Astrocyte (in vitro differentiated cells and primary cell): ENCODE data around the gene PET100. TPM values are rescaled to one million over a fixed set of nuclear protein-coding genes. Genes with fewer than 3 reads are reported as not detected.
A peak's percentile ranks its signal among the peaks of the same experiment; 100 is the strongest.

ENCODE experiments used
- DNase-seq: peaks from one replicate; pipeline ENCODE4 v3.0.0-alpha.2; 2010; ENCODE audit warnings: low read depth
- FAIRE-seq: peaks from 2 replicates; lab custom pipeline; 2011; peaks lifted over from hg19 to GRCh38; lab: Jason Lieb, UNC
- H2AFZ ChIP-seq: 2 replicates; pipeline ENCODE4 v1.6.0; 2012; ENCODE audit warnings: low read depth, low read length, inconsistent platforms
- H3K27ac ChIP-seq: 2 replicates; pipeline ENCODE4 v1.5.1; 2011; ENCODE audit warnings: low read depth, low read length, inconsistent platforms
- H3K27me3 ChIP-seq: 2 replicates; pipeline ENCODE4 v1.6.0; 2011; ENCODE audit warnings: low read length, inconsistent platforms; ENCODE audit not compliant: insufficient read depth
- H3K36me3 ChIP-seq: 2 replicates; pipeline ENCODE4 v1.5.1; 2011; ENCODE audit warnings: low read length, inconsistent platforms; ENCODE audit not compliant: insufficient read depth
- H3K4me1 ChIP-seq: 2 replicates; pipeline ENCODE4 v1.5.1; 2011; ENCODE audit warnings: low read length, inconsistent platforms; ENCODE audit not compliant: insufficient read depth
- H3K4me2 ChIP-seq: 2 replicates; pipeline ENCODE4 v1.6.0; 2012; ENCODE audit warnings: low read length, inconsistent platforms
- H3K4me3 ChIP-seq: 2 replicates; pipeline ENCODE4 v1.5.1; 2011; ENCODE audit warnings: low read depth, mild to moderate bottlenecking, low read length, inconsistent platforms; ENCODE audit not compliant: insufficient read depth
- H3K79me2 ChIP-seq: 2 replicates; pipeline ENCODE4 v1.6.0; 2012; ENCODE audit warnings: mild to moderate bottlenecking, low read length, inconsistent platforms; ENCODE audit not compliant: insufficient read depth
- H3K9ac ChIP-seq: 2 replicates; pipeline ENCODE4 v1.6.0; 2012; ENCODE audit warnings: mild to moderate bottlenecking, low read length, inconsistent platforms
- H3K9me3 ChIP-seq: 2 replicates; pipeline ENCODE4 v1.5.1; 2012; ENCODE audit warnings: low read depth, mild to moderate bottlenecking, low read length, inconsistent platforms; ENCODE audit not compliant: insufficient read depth
- H4K20me1 ChIP-seq: 2 replicates; pipeline ENCODE4 v1.6.0; 2012; ENCODE audit warnings: low read length, inconsistent platforms; ENCODE audit not compliant: insufficient read depth
- H3K27ac Mint-ChIP-seq: one replicate; pipeline ENCODE4 v1.8.0; 2021; ENCODE audit warnings: mild to moderate bottlenecking, mixed read lengths; ENCODE audit not compliant: unreplicated experiment
- H3K27me3 Mint-ChIP-seq: one replicate; pipeline ENCODE4 v1.8.0; 2021; ENCODE audit warnings: low read depth, mixed read lengths; ENCODE audit not compliant: unreplicated experiment
- H3K36me3 Mint-ChIP-seq: one replicate; pipeline ENCODE4 v1.8.0; 2021; ENCODE audit warnings: low read depth, mixed read lengths; ENCODE audit not compliant: unreplicated experiment
- H3K4me1 Mint-ChIP-seq: one replicate; pipeline ENCODE4 v1.8.0; 2021; ENCODE audit warnings: low read depth, mixed read lengths; ENCODE audit not compliant: unreplicated experiment
- H3K4me3 Mint-ChIP-seq: one replicate; pipeline ENCODE4 v1.8.0; 2021; ENCODE audit warnings: mild to moderate bottlenecking, moderate library complexity, mixed read lengths; ENCODE audit not compliant: unreplicated experiment
- H3K9me3 Mint-ChIP-seq: one replicate; pipeline ENCODE4 v1.8.0; 2021; ENCODE audit warnings: mild to moderate bottlenecking, mixed read lengths; ENCODE audit not compliant: unreplicated experiment
- CTCF ChIP-seq: IDR thresholded peaks from 2 replicates; pipeline ENCODE4 v1.5.1; 2011; ENCODE audit warnings: low read depth, mild to moderate bottlenecking, inconsistent platforms, low read length, moderate library complexity; ENCODE audit not compliant: insufficient read depth
- EZH2 ChIP-seq: IDR thresholded peaks from 2 replicates; pipeline ENCODE4 v1.6.1; 2012; ENCODE audit warnings: mild to moderate bottlenecking, low read length, inconsistent platforms; ENCODE audit not compliant: insufficient read depth
- total RNA-seq: library from RNA; stranded (reverse); gene quantifications from 2 replicates; pipeline ENCODE4 v1.2.1, GENCODE V29; 2021

The PET100 gene
- total RNA-seq, 1 donor from 2014 or later = 95.8 TPM

DNA sequence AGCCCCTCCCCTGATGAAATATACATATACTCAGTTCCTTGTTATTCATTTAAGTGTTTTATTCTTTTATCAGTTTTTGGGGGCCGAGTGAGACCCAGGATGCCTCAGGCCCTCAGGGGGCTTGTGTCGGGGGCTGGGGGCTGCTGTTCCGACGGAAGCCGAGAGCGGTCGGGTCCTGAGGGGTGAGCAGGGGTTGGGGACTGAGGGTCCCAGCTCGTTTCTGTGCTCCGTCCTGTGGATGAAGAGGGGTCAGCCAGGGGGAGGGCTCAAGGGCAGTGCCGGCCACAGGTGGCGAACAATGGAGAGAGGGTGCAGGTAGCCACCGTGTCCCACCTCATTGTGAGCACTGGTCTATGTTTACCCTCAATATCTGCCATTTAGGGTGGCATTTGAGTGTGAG is 2.0 kb downstream of the PET100 start:
- FAIRE-seq (no peak), DNase-seq (no peak)
- Histone ChIP-seq H3K4me1 (peaks cover 13% of the 10 kb centered on the region), H3K9me3 (no peaks in the 10 kb centered on the region), H3K9ac (no peak overlapping the region), H3K36me3 (no peaks in the 10 kb centered on the region), H3K4me3 (no peak overlapping the region), H2AFZ (no peak overlapping the region), H4K20me1 (peaks cover 11% of the 10 kb centered on the region), H3K27me3 (peaks cover 10% of the 10 kb centered on the region), H3K4me2 (no peak overlapping the region), H3K79me2 (peaks cover 52% of the 10 kb centered on the region), H3K27ac (no peak overlapping the region)
- peak overlapping the region; percentile 23 for H3K4me3 Mint-ChIP-seq
- no peak overlapping the region for H3K27ac Mint-ChIP-seq
- peaks cover 5% of the 10 kb centered on the region for H3K36me3 Mint-ChIP-seq
- H3K4me1 Mint-ChIP-seq = peaks cover 14% of the 10 kb centered on the region
- peaks cover 7% of the 10 kb centered on the region for H3K27me3 Mint-ChIP-seq
- H3K9me3 Mint-ChIP-seq = peaks cover 1% of the 10 kb centered on the region
- TF ChIP-seq EZH2 (no peak), CTCF (no peak)

GRCh38 chr19:7632340-7633203 is 3.0 kb downstream of the PET100 start:
- H3K27me3 ChIP-seq = peaks cover 11% of the 10 kb centered on the region
- FAIRE-seq (no peak), DNase-seq (no peak)
- Mint-ChIP-seq H3K27ac (no peak overlapping the region), H3K4me3 (no peak overlapping the region), H3K4me1 (peaks cover 14% of the 10 kb centered on the region), H3K9me3 (peaks cover 1% of the 10 kb centered on the region), H3K27me3 (peaks cover 7% of the 10 kb centered on the region), H3K36me3 (peaks cover 1% of the 10 kb centered on the region)
- TF ChIP-seq CTCF = no peak
- no peak overlapping the region for H2AFZ ChIP-seq
- peaks cover 42% of the 10 kb centered on the region for H3K79me2 ChIP-seq
- no peak overlapping the region for H3K27ac ChIP-seq
- H3K9me3 ChIP-seq = no peaks in the 10 kb centered on the region
- H3K4me2 ChIP-seq = no peak overlapping the region
- peaks cover 4% of the 10 kb centered on the region for H4K20me1 ChIP-seq
- H3K4me1 ChIP-seq = peaks cover 13% of the 10 kb centered on the region
- no peaks in the 10 kb centered on the region for H3K36me3 ChIP-seq
- H3K4me3 ChIP-seq = no peak overlapping the region
- H3K9ac ChIP-seq = no peak overlapping the region

DNA sequence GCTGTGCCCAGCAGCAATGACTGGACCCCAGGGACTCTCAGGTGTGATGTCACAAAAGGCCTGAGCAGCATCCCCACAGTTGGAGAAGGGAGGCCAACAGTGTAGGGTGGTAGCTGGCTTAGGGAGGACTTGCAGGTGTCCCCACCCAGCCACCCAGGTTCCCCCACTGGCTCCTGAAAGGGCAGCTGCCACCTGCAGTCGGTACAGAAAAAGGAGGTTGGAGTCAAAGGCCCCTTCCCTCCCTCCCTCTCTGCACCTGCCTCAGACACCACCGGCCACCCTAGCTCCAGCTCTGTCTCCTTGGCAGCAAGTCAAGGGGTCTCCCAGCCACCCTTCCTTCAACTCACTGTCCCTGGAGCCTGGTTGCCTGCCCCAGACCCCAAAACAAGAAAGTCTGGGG is 4.1 kb downstream of the PET100 start, which contains the start of gene PCP2:
Gene PCP2, minus strand, starts transcription at position 22 of the 400 bp plus-strand sequence. CDS start 262 bp downstream, outside the sequence.
- Histone ChIP-seq H3K4me1 (peaks cover 8% of the 10 kb centered on the region), H4K20me1 (no peaks in the 10 kb centered on the region)
- no peak for FAIRE-seq

More for the DNA sequence above, 4.1 kb downstream of the PET100 start, which contains the start of gene PCP2:
- no peak within 1 kb of the TSS for H3K4me3 Mint-ChIP-seq
- peaks cover 13% of the 10 kb centered on the region for H3K27me3 ChIP-seq
- no peak within 1 kb of the TSS for H2AFZ ChIP-seq
- no peaks in the 10 kb centered on the region for H3K36me3 ChIP-seq
- TF ChIP-seq CTCF = no peak
- no peak for TF ChIP-seq EZH2
- H3K4me3 ChIP-seq = no peak within 1 kb of the TSS
- peaks cover 31% of the 10 kb centered on the region for H3K79me2 ChIP-seq
- no peak within 1 kb of the TSS for H3K4me2 ChIP-seq
- no peak within 1 kb of the TSS for H3K27ac Mint-ChIP-seq
- no peaks in the 10 kb centered on the region for H3K9me3 ChIP-seq
- H3K27ac ChIP-seq = no peak within 1 kb of the TSS
- no peak for DNase-seq
- H3K36me3 Mint-ChIP-seq = peaks cover 1% of the 10 kb centered on the region
- peaks cover 8% of the 10 kb centered on the region for H3K4me1 Mint-ChIP-seq
- no peaks in the 10 kb centered on the region for H3K9me3 Mint-ChIP-seq
- H3K9ac ChIP-seq = no peak within 1 kb of the TSS
- H3K27me3 Mint-ChIP-seq = peaks cover 7% of the 10 kb centered on the region
